Mesangial cell (primary cell): ENCODE data around the gene DNAJC27. TPM values are rescaled to one million over a fixed set of nuclear protein-coding genes. Genes with fewer than 3 reads are reported as not detected.

ENCODE experiments used
- total RNA-seq: library from RNA; depleted of rRNA; stranded (reverse); fragments of >200 nt; gene quantifications from 2 replicates; pipeline ENCODE4 v1.2.3, GENCODE V29; 2015

DNAJC27 gene
- total RNA-seq = 1.5 and 1.9 TPM in 2 replicates

DNA sequence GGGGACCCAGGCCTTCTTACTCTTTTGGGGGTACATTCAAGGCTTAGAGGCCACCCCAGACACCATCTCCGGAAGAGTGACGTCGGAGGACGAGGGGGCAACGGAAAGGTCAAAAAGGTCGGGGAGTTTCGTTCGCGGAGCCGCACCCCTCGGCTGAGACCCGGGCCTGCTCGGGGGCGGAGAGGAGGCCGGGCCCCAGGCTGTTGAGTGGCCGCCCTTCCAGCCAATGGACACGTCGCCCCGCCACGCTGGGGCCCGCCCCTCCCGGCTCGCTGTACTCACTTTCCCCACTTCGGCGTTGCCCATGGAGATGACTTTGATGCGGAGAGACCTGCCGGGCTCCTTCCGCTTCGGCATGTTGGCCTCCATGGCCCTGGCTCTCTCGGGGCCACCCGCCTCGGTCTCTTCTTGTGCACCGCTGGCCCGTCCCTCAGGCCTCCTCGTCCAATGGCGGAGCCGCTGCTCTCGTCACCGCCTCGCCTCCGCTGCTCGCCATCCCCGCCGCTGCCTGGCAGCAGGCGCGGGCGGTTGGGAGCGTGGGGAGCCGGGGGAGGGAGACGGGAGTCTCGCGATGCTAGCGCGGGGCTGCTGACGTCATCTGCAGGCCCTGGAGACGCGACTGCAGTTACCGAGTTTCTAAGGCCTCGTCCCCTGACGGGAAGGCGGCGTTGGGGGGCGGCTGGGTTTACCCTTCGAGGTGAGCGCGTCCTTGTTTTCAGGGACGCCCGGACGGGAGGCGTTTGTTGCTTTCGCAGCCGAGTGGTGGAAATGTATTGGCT lies at the start of gene DNAJC27:
DNAJC27 (minus strand) TSS at position 420 of the 779 bp plus-strand sequence; CDS start at position 369, 51 bp downstream.

DNA sequence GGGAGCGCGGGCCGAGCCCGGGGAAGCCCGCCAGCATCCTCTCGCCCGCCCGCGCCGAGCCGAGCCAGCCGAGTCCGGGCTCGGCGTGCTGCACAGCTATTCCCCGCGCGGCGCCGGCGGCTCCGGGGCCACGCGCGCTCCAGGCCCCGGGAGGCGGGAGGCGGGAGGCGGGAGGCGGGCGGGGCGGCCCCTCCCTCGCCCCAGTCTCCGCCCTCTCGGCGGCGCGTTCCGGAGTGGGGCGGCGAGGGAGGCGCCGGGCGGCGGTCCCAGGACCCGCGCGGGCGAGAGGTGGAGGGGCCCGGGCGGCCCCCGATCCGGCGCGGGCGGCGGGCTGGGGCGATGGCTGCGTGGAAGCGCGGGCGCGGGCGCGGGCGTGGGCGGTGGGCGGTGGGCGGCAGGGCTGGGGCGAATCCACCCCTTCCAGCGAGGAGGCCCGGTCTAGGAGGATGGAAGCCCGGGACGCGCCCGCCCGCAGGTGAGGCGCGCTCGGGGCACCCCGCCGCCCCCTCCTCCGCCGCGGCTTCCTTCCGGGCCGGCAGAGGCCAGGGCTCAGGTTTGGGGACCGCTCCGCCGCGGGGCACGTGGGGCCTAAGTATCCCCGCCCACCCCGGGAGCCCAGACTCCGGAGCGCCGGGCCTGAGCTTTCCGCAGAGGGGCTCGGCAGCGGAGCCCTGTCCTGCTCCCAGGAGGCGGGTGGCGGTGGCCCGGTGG lies 51.5 kb downstream of the DNAJC27 start, which contains the start of gene ADCY3:
ADCY3 (minus strand) TSS at position 140 of the 711 bp plus-strand sequence. CDS start 1,250 bp downstream, outside the sequence.

Other genes with a start within 250 kb of the DNAJC27 start
- 38.8 and 60.7 TPM in 2 replicates for gene PTRHD1, start 178.6 kb downstream of the DNAJC27 start, total RNA-seq
- gene CENPO, start 178.5 kb downstream of the DNAJC27 start, total RNA-seq = 6.7 and 37.6 TPM in 2 replicates
- 37.3 and 44.4 TPM in 2 replicates for gene ADCY3, start 51.7 kb downstream of the DNAJC27 start, total RNA-seq
- 1.1 and 1.3 TPM in 2 replicates for gene EFR3B, start 70.1 kb upstream of the DNAJC27 start, total RNA-seq
- gene POMC, start 196.6 kb upstream of the DNAJC27 start, total RNA-seq = 2.0 and 6.5 TPM in 2 replicates